Measurements from ENCODE around the gene MAP3K5. TPM values are rescaled to one million over a fixed set of nuclear protein-coding genes. Genes with fewer than 3 reads are reported as not detected.

Gene MAP3K5
- total and polyA plus RNA-seq, 3 donors from 2014 or later, result 21.3 to 55.3 (median 46.1) TPM

GRCh38 chr6:136640132-136640915, 152.0 kb downstream of the MAP3K5 start:
- Histone ChIP-seq H3K27me3 (no peaks in the 10 kb centered on the region), H3K4me3 (no peak overlapping the region), H3K4me1 (peaks cover 36% of the 10 kb centered on the region), H3K9me3 (no peaks in the 10 kb centered on the region), H3K36me3 (ENCODE audit: low read depth, missing control alignments) (no peaks in the 10 kb centered on the region), H3K27ac (peak overlapping the region; percentile 22 to 34)
- 69 to 85% methylated on average over 5 of the region's 5 CpGs for WGBS, 2 donors
- intact Hi-C loops (cut with DNase I; ENCODE audit: low total_unique reads), result no loop called here
- TF ChIP-seq CTCF (IDR thresholded peaks at IDR 0.05) (no peak), POLR2A (IDR thresholded peaks at IDR 0.05) (no peak)
- DNase-seq, result no peak

- intact Hi-C loops (cut with DNase I; ENCODE audit: low total_unique reads), result no loop called here
- Histone ChIP-seq H3K9me3 (no peaks in the 10 kb centered on the region), H3K27me3 (no peaks in the 10 kb centered on the region), H3K27ac (peak overlapping the region in 1 of 2 donors; percentile 22), H3K4me1 (peaks cover 30% of the 10 kb centered on the region), H3K4me3 (no peak overlapping the region), H3K36me3 (ENCODE audit: low read depth, missing control alignments) (no peaks in the 10 kb centered on the region)
- WGBS, 2 donors, result 47 to 79% methylated on average over 3 of the region's 3 CpGs
- DNase-seq, result no peak
- TF ChIP-seq POLR2A (IDR thresholded peaks at IDR 0.05) (no peak), CTCF (IDR thresholded peaks at IDR 0.05) (no peak)
Observed at GRCh38 chr6:136639702-136640101, 152.6 kb downstream of the MAP3K5 start.

GRCh38 chr6:136635615-136636014, 156.7 kb downstream of the MAP3K5 start:
- TF ChIP-seq POLR2A (IDR thresholded peaks at IDR 0.05), result no peak
- TF ChIP-seq CTCF (IDR thresholded peaks at IDR 0.05), result no peak
- intact Hi-C loops (cut with DNase I; ENCODE audit: low total_unique reads), result no loop called here
- H3K4me1 ChIP-seq, result peaks cover 4% of the 10 kb centered on the region
- H3K9me3 ChIP-seq, result no peaks in the 10 kb centered on the region
- H3K4me3 ChIP-seq, result no peak overlapping the region
- no peaks in the 10 kb centered on the region for H3K36me3 ChIP-seq (ENCODE audit: low read depth, missing control alignments)
- no peaks in the 10 kb centered on the region for H3K27me3 ChIP-seq
- 93 to 95% methylated on average over 4 of the region's 4 CpGs for WGBS, 2 donors
- no peak overlapping the region for H3K27ac ChIP-seq
- DNase-seq, result no peak

- no peak for DNase-seq
- Histone ChIP-seq H3K36me3 (ENCODE audit: low read depth, missing control alignments) (no peaks in the 10 kb centered on the region), H3K4me3 (no peak overlapping the region), H3K27me3 (no peaks in the 10 kb centered on the region), H3K27ac (no peak overlapping the region), H3K9me3 (no peaks in the 10 kb centered on the region), H3K4me1 (no peaks in the 10 kb centered on the region)
- TF ChIP-seq POLR2A (IDR thresholded peaks at IDR 0.05) (no peak), CTCF (IDR thresholded peaks at IDR 0.05) (no peak)
- intact Hi-C loops (cut with DNase I; ENCODE audit: low total_unique reads), result no loop called here
- 76 to 93% methylated on average over 1 of the region's 1 CpG for WGBS, 2 donors
Observed at GRCh38 chr6:136633355-136633754, 158.9 kb downstream of the MAP3K5 start.

- TF ChIP-seq CTCF (IDR thresholded peaks at IDR 0.05) (no peak), POLR2A (IDR thresholded peaks at IDR 0.05) (no peak)
- Histone ChIP-seq H3K4me3 (no peak overlapping the region), H3K27me3 (no peaks in the 10 kb centered on the region), H3K4me1 (no peaks in the 10 kb centered on the region), H3K27ac (no peak overlapping the region), H3K9me3 (no peaks in the 10 kb centered on the region), H3K36me3 (ENCODE audit: low read depth, missing control alignments) (no peaks in the 10 kb centered on the region)
- WGBS, 2 donors, result 73 to 78% methylated on average over 5 of the region's 5 CpGs
- no peak for DNase-seq
- intact Hi-C loops (cut with DNase I; ENCODE audit: low total_unique reads), result no loop called here
Observed at GRCh38 chr6:136628996-136629395, 163.3 kb downstream of the MAP3K5 start.
